Endothelial cell (in vitro differentiated cells): Measurements from ENCODE around the gene MSRB2. TPM values are rescaled to one million over a fixed set of nuclear protein-coding genes. Genes with fewer than 3 reads are reported as not detected.
"Not testable (repeated sequence)": the region's sequence is repeated elsewhere in the genome, so short reads cannot be mapped to it uniquely, and the experiment has no call there.

Source experiments
- DNase-seq: peaks from one replicate; pipeline ENCODE4 v3.0.0; 2021; ENCODE audit warnings: low spot score
- H3K27ac Mint-ChIP-seq: one replicate; pipeline ENCODE4 v1.8.0; 2021; ENCODE audit warnings: mixed read lengths, inconsistent platforms; ENCODE audit not compliant: unreplicated experiment
- H3K27me3 Mint-ChIP-seq: one replicate; pipeline ENCODE4 v1.8.0; 2021; ENCODE audit warnings: mild to moderate bottlenecking, moderate library complexity, mixed read lengths, inconsistent platforms; ENCODE audit not compliant: unreplicated experiment
- H3K36me3 Mint-ChIP-seq: one replicate; pipeline ENCODE4 v1.8.0; 2021; ENCODE audit warnings: mild to moderate bottlenecking, low read depth, mixed read lengths, inconsistent platforms; ENCODE audit not compliant: unreplicated experiment
- H3K4me1 Mint-ChIP-seq: one replicate; pipeline ENCODE4 v1.8.0; 2021; ENCODE audit warnings: mild to moderate bottlenecking, mixed read lengths, inconsistent platforms; ENCODE audit not compliant: unreplicated experiment
- H3K4me3 Mint-ChIP-seq: one replicate; pipeline ENCODE4 v1.8.0; 2021; ENCODE audit warnings: mild to moderate bottlenecking, mixed read lengths, inconsistent platforms; ENCODE audit not compliant: unreplicated experiment
- H3K9me3 Mint-ChIP-seq: one replicate; pipeline ENCODE4 v1.8.0; 2021; ENCODE audit warnings: mixed read lengths, inconsistent platforms; ENCODE audit not compliant: unreplicated experiment
- CTCF ChIP-seq: fragments of 200-600 bp; sonication (generic); IDR thresholded peaks from one replicate; pipeline ENCODE4 v1.5.0; 2021; ENCODE audit warnings: antibody characterized with exemption; ENCODE audit not compliant: unreplicated experiment
- total RNA-seq: library from RNA; stranded (reverse); fragmentation: NEBNext Ultra II Directional; extraction: Animal tissue kit (Norgen Biotek cat#: 25700); gene quantifications from one replicate; pipeline ENCODE4 v1.2.1, GENCODE V29; 2021; ENCODE audit not compliant: unreplicated experiment

Gene MSRB2
- total RNA-seq, 1 donor from 2014 or later = 29.9 TPM

- no peaks in the 10 kb centered on the region for H3K9me3 Mint-ChIP-seq
- H3K4me3 Mint-ChIP-seq = no peak overlapping the region
- peaks cover 2% of the 10 kb centered on the region for H3K27me3 Mint-ChIP-seq
- no peak for TF ChIP-seq CTCF
- H3K27ac Mint-ChIP-seq = no peak overlapping the region
- H3K36me3 Mint-ChIP-seq = no peaks in the 10 kb centered on the region
- H3K4me1 Mint-ChIP-seq = peaks cover 2% of the 10 kb centered on the region
- DNase-seq = no peak
These were observed 28.0 kb upstream of the MSRB2 start for GRCh38 chr10:23067337-23067736.

GRCh38 chr10:23067939-23068775, 27.2 kb upstream of the MSRB2 start:
- peak; percentile 80 for TF ChIP-seq CTCF

GRCh38 chr10:23069019-23069815, 26.2 kb upstream of the MSRB2 start:
- no peak for TF ChIP-seq CTCF
- H3K9me3 Mint-ChIP-seq = no peaks in the 10 kb centered on the region
- DNase-seq = no peak
- H3K4me3 Mint-ChIP-seq = no peak overlapping the region
- peaks cover 1% of the 10 kb centered on the region for H3K27me3 Mint-ChIP-seq
- no peaks in the 10 kb centered on the region for H3K36me3 Mint-ChIP-seq
- H3K4me1 Mint-ChIP-seq = peaks cover 6% of the 10 kb centered on the region
- no peak overlapping the region for H3K27ac Mint-ChIP-seq

More at GRCh38 chr10:23067939-23068775, 27.2 kb upstream of the MSRB2 start:
- H3K4me3 Mint-ChIP-seq = no peak overlapping the region
- no peaks in the 10 kb centered on the region for H3K9me3 Mint-ChIP-seq
- peaks cover 2% of the 10 kb centered on the region for H3K27me3 Mint-ChIP-seq
- peak; percentile 81 for DNase-seq
- no peak overlapping the region for H3K27ac Mint-ChIP-seq
- peaks cover 2% of the 10 kb centered on the region for H3K4me1 Mint-ChIP-seq
- H3K36me3 Mint-ChIP-seq = no peaks in the 10 kb centered on the region

GRCh38 chr10:23070092-23070912, 25.1 kb upstream of the MSRB2 start:
- H3K4me1 Mint-ChIP-seq, H3K4me3 Mint-ChIP-seq, DNase-seq, H3K27me3 Mint-ChIP-seq, H3K36me3 Mint-ChIP-seq, H3K9me3 Mint-ChIP-seq, H3K27ac Mint-ChIP-seq: not testable (repeated sequence)

- H3K27ac Mint-ChIP-seq = no peak overlapping the region
- no peak for TF ChIP-seq CTCF
- no peaks in the 10 kb centered on the region for H3K9me3 Mint-ChIP-seq
These were observed 24.5 kb upstream of the MSRB2 start for GRCh38 chr10:23070913-23071218.

GRCh38 chr10:23072593-23072992, 22.8 kb upstream of the MSRB2 start:
- not testable (repeated sequence) for H3K4me3 Mint-ChIP-seq, H3K36me3 Mint-ChIP-seq, H3K27ac Mint-ChIP-seq, H3K9me3 Mint-ChIP-seq, H3K4me1 Mint-ChIP-seq, DNase-seq, H3K27me3 Mint-ChIP-seq

More at GRCh38 chr10:23070913-23071218, 24.5 kb upstream of the MSRB2 start:
- no peak for DNase-seq
- no peak overlapping the region for H3K4me3 Mint-ChIP-seq
- no peaks in the 10 kb centered on the region for H3K27me3 Mint-ChIP-seq
- H3K4me1 Mint-ChIP-seq = peaks cover 6% of the 10 kb centered on the region
- no peaks in the 10 kb centered on the region for H3K36me3 Mint-ChIP-seq
